Gastroesophageal sphincter (tissue), 4 donors: ENCODE measurements around the gene SRPK1. TPM values are rescaled to one million over a fixed set of nuclear protein-coding genes. Genes with fewer than 3 reads are reported as not detected.
"Not testable (repeated sequence)": the region's sequence is repeated elsewhere in the genome, so short reads cannot be mapped to it uniquely, and the experiment has no call there.

Experiments
- ATAC-seq: fragments of 150-250 bp; one replicate; pipeline ENCODE4 v1.9.1; 2016; ENCODE audit warnings: mild to moderate bottlenecking, moderate library complexity
- H3K27ac ChIP-seq, 4 donors: fragments of 200-600 bp; sonication (generic) in 3 of 4; 1 replicate in 3 of 4; 2 replicates in 1 of 4; pipeline ENCODE4 v1.5.1; 2016 to 2019
- H3K27me3 ChIP-seq: fragments of 200-600 bp; sonication (generic); one replicate; pipeline ENCODE4 v1.5.1; 2019
- H3K36me3 ChIP-seq, 2 donors: fragments of 200-600 bp; sonication (generic); one replicate each; pipeline ENCODE4 v1.5.1; 2019; ENCODE audit warnings: control low read depth in 1 of 2
- H3K4me1 ChIP-seq, 3 donors: fragments of 200-600 bp; sonication (generic); 1 replicate in 2 of 3; 2 replicates in 1 of 3; pipeline ENCODE4 v1.5.1; 2016 to 2019; ENCODE audit warnings: control low read depth in 2 of 3
- H3K4me3 ChIP-seq, 2 donors: fragments of 200-600 bp; sonication (generic); one replicate each; pipeline ENCODE4 v1.5.1; 2019; ENCODE audit warnings: mild to moderate bottlenecking in 1 of 2, moderate library complexity in 1 of 2
- H3K9me3 ChIP-seq, 3 donors: fragments of 200-600 bp; sonication (generic); one replicate each; pipeline ENCODE4 v1.5.1; 2017 to 2019; ENCODE audit warnings: control low read depth in 2 of 3
- CTCF ChIP-seq, 4 experiments: fragments of 200-600 bp in 2 of 4; fragments of 450-650 bp in 2 of 4; sonication (generic) in 1 of 4; IDR thresholded peaks; one replicate each; pipeline ENCODE4 v1.5.1; 2017 to 2019; ENCODE audit warnings: antibody characterized with exemption in 4 of 4, mild to moderate bottlenecking in 2 of 4, moderate library complexity in 2 of 4
- EP300 ChIP-seq: sonication (generic); formaldehyde crosslinking; IDR thresholded peaks from one replicate; pipeline ENCODE4 v1.6.1; 2017; ENCODE audit warnings: antibody characterized with exemption, mild to moderate bottlenecking
- POLR2A ChIP-seq, 2 donors: fragments of 450-650 bp; IDR thresholded peaks; one replicate each; pipeline ENCODE4 v1.6.1; 2017; ENCODE audit warnings: antibody characterized with exemption in 2 of 2, mild to moderate bottlenecking in 2 of 2, moderate library complexity in 1 of 2
- POLR2AphosphoS5 ChIP-seq: sonication (generic); formaldehyde crosslinking; IDR thresholded peaks from one replicate; pipeline ENCODE4 v1.6.1; 2017; ENCODE audit warnings: antibody characterized with exemption
- WGBS, 2 donors: methylation state at CpG; one replicate each; pipeline ENCODE4 v1.1.5; 2018; ENCODE audit warnings: low coverage in 1 of 2; 5-methylcytosine and 5-hydroxymethylcytosine counted together
- total RNA-seq, 4 donors: library from RNA; depleted of rRNA; stranded (reverse); fragments of >200 nt; gene quantifications; one replicate each; pipeline ENCODE4 v1.1.0, GENCODE V29; 2016

The SRPK1 gene
- total RNA-seq, 4 donors from 2014 or later = 32.2 to 45.0 (median 37.4) TPM

GRCh38 chr6:35919827-35920751, 809 bp downstream of the SRPK1 start:
- WGBS, 2 donors = 0 to 4% methylated on average over 14 to 15 of the region's 50 CpGs
- TF ChIP-seq POLR2AphosphoS5 = no peak
- no peak for TF ChIP-seq CTCF (IDR thresholded peaks at IDR 0.05)
- no peak for TF ChIP-seq EP300
- TF ChIP-seq POLR2A (IDR thresholded peaks at IDR 0.05) = no peak
- Histone ChIP-seq H3K27ac (peak overlapping the region in 3 of 4 donors; percentile 77 to 89 (median 82)), H3K36me3 (peaks cover 0 to 11% of the 10 kb centered on the region in 2 donors), H3K4me1 (peaks cover 0 to 39% (median 13%) of the 10 kb centered on the region in 3 donors), H3K9me3 (no peaks in the 10 kb centered on the region), H3K4me3 (peak overlapping the region; percentile 65 to 75), H3K27me3 (no peaks in the 10 kb centered on the region)
- ATAC-seq = peak; percentile 19

GRCh38 chr6:35919085-35919826, 1.6 kb downstream of the SRPK1 start:
- Histone ChIP-seq H3K4me3 (peak overlapping the region; percentile 65 to 75), H3K4me1 (peaks cover 0 to 39% (median 13%) of the 10 kb centered on the region in 3 donors), H3K27me3 (no peaks in the 10 kb centered on the region), H3K9me3 (no peaks in the 10 kb centered on the region), H3K36me3 (peaks cover 0 to 17% of the 10 kb centered on the region in 2 donors), H3K27ac (peak overlapping the region in 2 of 4 donors; percentile 77 to 89)
- no peak for TF ChIP-seq CTCF (IDR thresholded peaks at IDR 0.05)
- no peak for TF ChIP-seq EP300
- no peak for TF ChIP-seq POLR2AphosphoS5
- TF ChIP-seq POLR2A (IDR thresholded peaks at IDR 0.05) = no peak
- ATAC-seq = no peak
- 28 to 52% methylated on average over 9 of the region's 9 CpGs for WGBS, 2 donors

- ATAC-seq, H3K9me3 ChIP-seq: not testable (repeated sequence)
- 88% methylated on average over 2 to 3 of the region's 6 CpGs for WGBS, 2 donors
Measured at GRCh38 chr6:35916893-35917292, 4.0 kb downstream of the SRPK1 start.

GRCh38 chr6:35916056-35916455, 4.8 kb downstream of the SRPK1 start:
- 94 to 100% methylated on average over 3 of the region's 3 CpGs for WGBS, 2 donors
- Histone ChIP-seq H3K9me3 (no peaks in the 10 kb centered on the region), H3K4me1 (peaks cover 0 to 28% (median 7%) of the 10 kb centered on the region in 3 donors), H3K27ac (no peak overlapping the region), H3K27me3 (no peaks in the 10 kb centered on the region), H3K36me3 (peaks cover 0 to 37% of the 10 kb centered on the region in 2 donors), H3K4me3 (no peak overlapping the region)
- TF ChIP-seq POLR2AphosphoS5 (no peak), EP300 (no peak), CTCF (IDR thresholded peaks at IDR 0.05) (no peak), POLR2A (IDR thresholded peaks at IDR 0.05) (no peak)
- no peak for ATAC-seq

More at GRCh38 chr6:35916893-35917292, 4.0 kb downstream of the SRPK1 start:
- Histone ChIP-seq H3K4me1 (peaks cover 0 to 36% (median 13%) of the 10 kb centered on the region in 3 donors), H3K36me3 (peaks cover 0 to 29% of the 10 kb centered on the region in 2 donors)
- not testable (repeated sequence) for H3K4me3 ChIP-seq, H3K27ac ChIP-seq, H3K27me3 ChIP-seq

- no peak overlapping the region for H3K4me3 ChIP-seq
- H3K4me1 ChIP-seq = peaks cover 0 to 21% (median 7%) of the 10 kb centered on the region in 3 donors
- H3K36me3 ChIP-seq = peaks cover 0 to 42% of the 10 kb centered on the region in 2 donors
- no peaks in the 10 kb centered on the region for H3K9me3 ChIP-seq
- H3K27me3 ChIP-seq = no peaks in the 10 kb centered on the region
- ATAC-seq = no peak
- H3K27ac ChIP-seq = no peak overlapping the region
- 94 to 96% methylated on average over 3 to 6 of the region's 6 CpGs for WGBS, 2 donors
- TF ChIP-seq POLR2AphosphoS5 = no peak
- no peak for TF ChIP-seq POLR2A (IDR thresholded peaks at IDR 0.05)
- TF ChIP-seq EP300 = no peak
- no peak for TF ChIP-seq CTCF (IDR thresholded peaks at IDR 0.05)
Measured at GRCh38 chr6:35914536-35914935, 6.4 kb downstream of the SRPK1 start.
